Muscle of back (tissue), 11 donors: ENCODE data around the gene CACNA1C. TPM values are rescaled to one million over a fixed set of nuclear protein-coding genes. Genes with fewer than 3 reads are reported as not detected.

Source experiments
- DNase-seq, 3 donors: peaks; one replicate each; pipeline versions ENCODE4 v3.0.0 to v3.0.0-alpha.2; 2013
- polyA plus RNA-seq, 10 donors: library from polyadenylated mRNA; unstranded; fragments of 120-200 nt; gene quantifications; one replicate each; pipeline ENCODE4 v1.2.1, GENCODE V29; 2013; ENCODE audit not compliant: insufficient read length in 10 of 10

Gene CACNA1C
- polyA plus RNA-seq, 10 donors: 2.2 to 5.8 (median 3.5) TPM

DNA sequence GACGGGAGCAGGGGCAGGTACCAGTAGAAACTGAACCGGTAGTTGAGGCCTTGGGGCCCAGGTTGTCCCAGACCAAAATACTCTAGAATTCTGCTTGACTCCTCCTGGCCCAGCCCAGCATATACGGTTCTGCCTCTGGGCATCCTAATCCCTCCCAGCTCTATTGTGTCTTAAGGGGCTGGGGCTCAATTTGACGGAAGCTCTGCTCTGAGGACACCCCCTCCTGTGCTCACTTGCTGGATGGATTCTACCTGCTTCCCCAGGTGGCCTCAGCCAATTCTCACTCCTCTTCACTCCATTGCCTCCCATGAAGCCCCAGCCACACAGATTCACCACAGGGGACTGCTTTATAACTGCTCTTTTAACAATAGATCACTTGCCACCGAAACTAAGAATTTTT, 522.5 kb downstream of the CACNA1C start:
- no peak for DNase-seq

DNA sequence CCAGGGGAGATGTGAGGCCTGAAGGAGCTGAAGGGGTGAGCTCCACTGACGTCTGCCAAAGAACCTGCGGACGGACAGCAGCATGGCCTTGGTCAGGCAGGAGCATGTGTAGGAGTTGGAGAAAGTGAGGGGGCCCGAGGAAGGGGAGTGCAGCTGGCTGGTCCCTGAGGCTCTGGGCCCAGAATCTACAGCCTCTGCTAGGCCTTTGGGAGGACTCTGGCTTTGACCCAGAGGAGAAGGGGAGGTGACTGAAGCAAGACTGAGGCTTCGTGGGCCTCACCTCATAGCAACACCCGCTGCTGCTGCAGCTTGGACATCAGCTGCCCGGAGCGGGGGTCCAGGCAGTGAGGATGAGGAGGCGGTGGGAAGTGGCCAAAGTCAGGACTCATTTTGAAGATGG, 525.4 kb downstream of the CACNA1C start:
- peak in 1 of 3 donors; percentile 55 for DNase-seq

- no peak for DNase-seq
These were observed 526.0 kb downstream of the CACNA1C start for GRCh38 chr12:2578772-2579171.

GRCh38 chr12:2580821-2581220, 528.0 kb downstream of the CACNA1C start:
- DNase-seq: no peak

- DNase-seq: no peak
These were observed 528.7 kb downstream of the CACNA1C start for GRCh38 chr12:2581293-2582045.

- no peak for DNase-seq
These were observed 529.8 kb downstream of the CACNA1C start for GRCh38 chr12:2582631-2583030.

DNA sequence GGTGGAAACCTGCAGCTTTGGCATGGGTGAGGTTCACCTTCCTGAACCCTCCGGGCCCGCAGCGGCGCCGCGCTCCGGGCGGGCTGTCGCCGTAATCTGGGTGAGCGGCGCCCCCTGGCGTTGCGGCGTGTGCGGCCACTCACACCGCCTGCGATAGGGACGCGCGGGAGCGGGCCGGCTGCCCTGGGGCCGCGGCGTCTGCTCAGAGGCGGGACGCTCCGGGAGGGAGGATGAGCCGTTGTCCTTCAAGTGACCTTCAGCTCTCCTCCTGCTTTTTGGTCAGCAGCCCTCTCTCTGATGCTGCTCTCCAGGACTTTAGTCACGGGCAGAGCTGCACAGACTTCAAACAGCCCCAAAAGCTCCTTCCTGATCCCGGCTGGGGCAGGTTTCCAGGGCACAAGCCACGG, 530.3 kb downstream of the CACNA1C start:
- peak; percentile 27 to 81 (median 69) for DNase-seq

DNA sequence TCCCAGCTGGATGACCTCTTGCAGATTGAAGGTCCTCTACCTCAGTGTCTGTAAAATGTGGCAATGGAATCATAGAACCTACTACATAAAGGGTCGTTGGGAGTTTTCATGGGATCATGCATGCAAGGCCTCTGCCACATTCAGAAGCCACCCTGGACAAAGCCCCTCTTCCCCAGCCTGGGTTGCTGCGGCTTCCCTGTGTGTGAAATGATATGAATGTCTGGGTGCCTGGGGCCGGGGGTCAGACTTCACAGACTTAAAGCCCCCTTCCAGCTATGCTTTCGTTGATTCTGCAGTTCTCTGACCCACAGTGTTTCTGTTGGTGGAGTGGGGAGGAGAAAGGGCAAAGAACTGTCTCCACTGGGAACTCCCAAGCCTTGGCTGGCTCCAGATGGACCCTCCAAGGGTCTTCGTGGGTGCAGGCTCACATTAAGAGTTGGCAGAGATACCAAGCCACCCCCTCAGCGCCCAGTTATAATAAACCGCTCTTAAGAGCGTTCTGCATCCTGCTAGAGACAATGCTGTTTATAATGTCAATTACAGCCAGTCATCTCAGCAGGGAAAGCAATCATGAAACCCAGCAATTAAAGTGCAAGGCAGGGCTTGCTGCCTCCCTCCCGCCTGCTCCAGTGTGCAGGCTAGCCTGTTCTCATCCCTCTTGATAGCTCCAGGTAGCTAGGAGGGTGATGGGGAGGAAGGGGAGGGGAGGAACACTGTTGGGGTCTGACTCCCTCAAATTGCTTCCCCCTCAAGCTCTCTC, 531.0 kb downstream of the CACNA1C start:
- no peak for DNase-seq

DNA sequence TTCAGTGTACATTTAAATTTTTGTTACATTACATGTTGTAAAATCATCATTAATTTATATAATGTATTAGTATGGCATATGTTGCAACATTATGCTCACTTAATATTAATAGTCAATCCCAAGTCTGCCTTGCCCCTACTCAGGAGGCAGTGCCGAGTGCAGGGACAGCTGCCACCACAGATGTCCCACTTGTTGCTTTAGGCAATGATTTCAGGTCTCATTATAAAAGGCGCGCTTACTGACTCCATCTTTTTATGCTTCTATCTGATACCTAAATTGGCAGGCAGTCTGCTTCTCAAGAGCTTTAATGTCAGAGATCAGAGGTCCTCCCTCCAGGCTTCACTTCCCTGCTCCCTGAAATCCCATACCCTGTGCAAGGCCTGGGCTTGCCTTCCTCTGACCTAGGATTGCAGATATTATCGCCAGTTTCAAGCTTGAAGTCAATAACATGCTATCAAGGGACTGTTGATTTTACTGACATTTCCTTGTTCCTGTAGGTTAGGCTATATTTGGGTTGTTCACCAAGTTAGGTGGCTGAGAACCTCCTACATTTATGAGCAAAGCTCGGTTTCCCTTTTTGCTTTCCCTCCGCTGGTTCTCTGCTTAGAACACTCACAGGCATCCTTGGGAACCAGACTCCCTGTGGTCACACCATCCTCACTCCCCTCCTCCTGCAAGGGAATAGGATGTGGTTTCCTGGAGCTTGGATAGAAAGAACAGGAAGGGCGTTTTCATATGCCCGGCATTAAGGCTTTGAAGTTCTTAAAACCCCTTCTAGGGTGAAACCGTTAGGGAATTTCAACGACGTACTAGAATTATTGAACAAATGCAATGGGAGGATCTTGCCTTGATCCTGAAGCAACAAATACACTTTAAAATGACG, 533.6 kb downstream of the CACNA1C start:
- DNase-seq: no peak

DNA sequence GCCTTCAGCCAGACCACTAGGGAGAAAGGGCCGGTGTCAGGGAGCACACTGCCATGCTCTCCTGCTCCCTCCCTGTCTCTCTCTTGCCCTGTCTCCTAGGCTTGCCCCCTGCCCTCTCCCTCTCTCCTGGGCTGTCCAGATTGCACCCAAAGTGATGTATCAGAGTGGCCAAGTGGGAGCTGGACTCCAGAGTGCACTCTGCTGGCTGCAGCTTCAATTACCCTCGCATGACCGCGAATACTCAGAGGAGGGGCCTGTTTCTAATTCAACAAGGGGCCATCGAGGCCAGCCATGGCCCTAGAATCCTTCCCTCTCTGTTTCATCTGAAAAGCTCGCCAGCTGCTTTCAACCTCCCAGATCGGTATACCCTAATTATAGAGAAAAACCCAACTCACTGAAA, 535.6 kb downstream of the CACNA1C start:
- no peak for DNase-seq

DNA sequence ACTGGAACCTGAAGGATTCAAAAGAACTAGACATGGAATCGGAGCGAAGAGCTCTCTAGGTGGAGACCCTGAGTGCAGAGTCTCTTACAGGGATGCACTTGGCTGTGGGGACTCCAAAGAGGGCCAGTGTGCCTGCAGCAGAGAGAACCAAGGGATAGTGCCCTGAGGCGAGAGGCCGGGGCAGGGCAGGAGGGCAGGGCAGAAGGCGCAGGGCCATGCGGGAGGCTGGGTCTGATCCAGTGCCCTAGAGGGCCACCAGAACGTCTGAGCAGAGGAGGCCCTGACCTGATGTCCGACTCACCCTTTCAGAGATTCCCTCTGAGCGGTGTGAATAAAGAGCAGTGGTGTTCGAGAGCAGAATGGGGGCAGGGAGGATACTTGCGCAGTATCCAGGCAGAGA, 536.6 kb downstream of the CACNA1C start:
- no peak for DNase-seq

DNA sequence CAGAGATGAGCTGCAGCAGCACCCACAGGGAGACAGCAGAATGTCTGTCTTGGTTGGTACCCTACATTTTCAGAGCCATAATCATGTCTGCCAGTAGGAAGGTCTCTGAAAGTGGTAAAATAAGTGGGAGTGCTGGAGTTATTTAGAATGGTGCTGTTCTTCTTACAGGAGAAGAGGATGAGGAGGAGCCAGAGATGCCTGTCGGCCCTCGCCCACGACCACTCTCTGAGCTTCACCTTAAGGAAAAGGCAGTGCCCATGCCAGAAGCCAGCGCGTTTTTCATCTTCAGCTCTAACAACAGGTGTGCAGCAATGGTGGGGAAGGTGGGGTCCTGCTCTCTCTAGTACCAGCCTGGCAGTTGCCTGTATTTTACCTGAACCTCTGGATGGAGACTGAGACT, 540.3 kb downstream of the CACNA1C start:
- no peak for DNase-seq

DNA sequence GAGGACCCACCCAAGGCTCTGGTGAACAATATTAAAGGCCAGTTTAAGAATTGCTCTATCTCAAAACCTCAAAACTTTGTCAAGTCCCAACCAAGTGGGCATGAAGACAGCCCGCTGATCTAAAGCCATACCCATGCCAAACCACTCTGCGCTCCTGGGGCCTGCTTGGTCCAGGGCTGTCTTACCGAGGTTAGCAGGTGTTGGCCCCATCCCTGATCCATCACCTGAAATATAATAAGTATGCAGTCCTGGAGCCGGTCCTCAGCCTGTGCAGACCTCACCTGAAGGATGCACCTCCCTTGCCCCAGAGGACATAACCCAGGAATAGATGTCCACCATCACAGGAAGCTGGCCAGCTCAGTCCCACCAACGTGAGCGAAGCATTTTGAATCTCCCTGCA, 543.7 kb downstream of the CACNA1C start:
- no peak for DNase-seq

DNA sequence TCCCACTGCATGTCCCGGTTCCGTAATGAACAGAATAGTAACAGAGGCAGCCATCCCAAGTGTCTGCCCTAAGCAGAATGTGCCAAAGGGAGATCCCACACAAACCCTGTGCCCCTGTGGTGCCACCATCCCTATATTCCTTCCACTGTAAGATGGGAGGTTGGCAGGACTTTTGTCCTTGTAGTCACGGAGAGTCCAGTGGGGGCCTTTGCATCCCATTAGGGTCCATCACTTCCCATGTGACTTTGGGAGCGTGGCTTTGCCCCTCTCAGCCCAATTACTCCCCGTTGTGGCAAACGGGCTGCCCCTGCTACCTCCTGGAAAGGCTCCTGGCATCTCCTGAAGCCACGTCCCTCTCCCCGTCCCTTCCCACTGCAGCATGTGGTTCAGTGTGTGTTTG, 552.5 kb downstream of the CACNA1C start:
- no peak for DNase-seq

- DNase-seq: no peak
These were observed 553.6 kb downstream of the CACNA1C start for GRCh38 chr12:2606186-2606910.

DNA sequence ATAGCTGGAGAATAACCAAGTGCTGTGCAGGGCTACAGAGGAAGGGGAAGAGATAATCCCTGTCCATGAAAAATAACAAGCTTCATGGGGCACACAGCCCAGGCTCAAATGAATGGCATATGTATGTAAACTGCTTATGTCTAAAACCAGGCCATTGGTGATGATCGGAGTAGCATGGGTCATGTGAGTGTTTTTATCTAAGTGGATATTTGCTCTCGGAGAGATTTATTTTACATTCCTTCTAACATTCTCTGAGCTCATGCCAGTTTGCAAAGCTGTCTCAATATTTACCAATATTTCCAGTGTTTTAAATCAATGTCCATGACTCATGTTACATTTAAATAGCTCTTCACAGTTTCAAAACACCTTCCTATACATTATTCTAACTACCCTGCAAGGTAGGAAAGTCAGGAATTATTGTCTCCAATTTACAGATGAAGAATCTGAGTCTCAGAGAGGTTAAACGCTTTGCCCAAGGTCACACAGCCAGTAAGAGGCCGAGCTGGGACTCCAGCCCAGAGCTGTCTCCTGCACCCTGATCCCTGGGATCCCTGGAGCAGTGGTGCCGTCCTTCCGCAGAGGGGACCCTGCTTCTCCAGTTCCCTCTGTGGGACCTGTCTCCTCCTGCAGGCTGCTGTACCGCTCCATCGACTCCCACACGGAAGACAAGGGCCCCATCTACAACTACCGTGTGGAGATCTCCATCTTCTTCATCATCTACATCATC, 555.3 kb downstream of the CACNA1C start:
- no peak for DNase-seq

- no peak for DNase-seq
These were observed 555.8 kb downstream of the CACNA1C start for GRCh38 chr12:2608608-2608945.

GRCh38 chr12:2609020-2609419, 556.2 kb downstream of the CACNA1C start:
- DNase-seq: no peak

DNA sequence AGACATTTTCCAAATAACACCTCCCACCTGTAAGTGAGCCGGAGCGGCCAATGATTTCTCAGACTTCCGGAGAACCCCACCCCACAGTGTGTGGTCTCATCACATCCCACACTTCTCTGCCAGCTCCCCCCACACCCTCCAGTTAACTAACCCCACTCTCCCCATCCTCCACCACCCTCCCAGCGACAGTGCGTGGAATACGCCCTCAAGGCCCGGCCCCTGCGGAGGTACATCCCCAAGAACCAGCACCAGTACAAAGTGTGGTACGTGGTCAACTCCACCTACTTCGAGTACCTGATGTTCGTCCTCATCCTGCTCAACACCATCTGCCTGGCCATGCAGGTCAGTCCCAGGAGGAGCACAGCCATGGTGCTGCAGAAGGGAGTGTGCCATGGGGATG, 557.6 kb downstream of the CACNA1C start:
- DNase-seq: no peak

DNA sequence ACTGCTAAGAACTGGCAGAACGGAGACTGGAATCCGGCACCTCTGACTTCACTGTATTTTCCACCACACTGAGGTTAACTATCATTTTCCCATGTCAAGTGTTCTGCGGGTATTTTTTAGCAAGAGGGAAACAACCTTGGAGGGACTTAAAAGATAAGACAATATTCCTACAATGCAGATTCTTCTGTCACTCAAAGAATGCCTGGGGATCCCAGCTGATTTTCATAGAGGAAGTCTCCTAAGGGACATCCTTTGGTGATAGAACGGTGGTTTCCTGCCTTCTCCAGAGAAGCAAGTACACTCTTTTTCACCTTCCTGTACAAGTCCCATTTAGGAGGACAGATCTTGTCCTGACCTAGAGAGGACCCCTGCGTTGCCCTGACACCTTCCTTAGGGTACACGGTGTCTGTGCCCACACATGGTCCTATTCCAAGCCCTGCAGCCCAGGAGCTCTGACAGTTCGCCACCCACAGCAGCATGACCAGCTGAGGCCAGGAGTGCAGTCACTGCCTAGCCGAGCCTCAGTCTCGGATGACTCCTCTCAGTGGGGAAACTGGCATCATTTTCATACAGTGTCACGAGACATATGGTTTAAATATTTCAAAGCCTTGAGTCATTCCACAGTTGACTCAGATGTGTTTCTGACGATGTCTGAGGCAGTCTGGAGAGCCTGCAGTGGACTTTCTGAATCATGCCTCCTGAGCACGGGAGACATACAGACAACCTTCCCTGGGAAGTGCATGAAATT, 560.7 kb downstream of the CACNA1C start:
- DNase-seq: peak; percentile 16 to 90 (median 44)
